DMS 273 treated with DMSO at 0.1 percent for 48 hours (cell line): ENCODE data around the gene APOA4.

ENCODE experiments used
- DNase-seq: peaks from one replicate; lab custom pipeline; 2025; lab: John Stamatoyannopoulos, UW

Gene APOA4

DNA sequence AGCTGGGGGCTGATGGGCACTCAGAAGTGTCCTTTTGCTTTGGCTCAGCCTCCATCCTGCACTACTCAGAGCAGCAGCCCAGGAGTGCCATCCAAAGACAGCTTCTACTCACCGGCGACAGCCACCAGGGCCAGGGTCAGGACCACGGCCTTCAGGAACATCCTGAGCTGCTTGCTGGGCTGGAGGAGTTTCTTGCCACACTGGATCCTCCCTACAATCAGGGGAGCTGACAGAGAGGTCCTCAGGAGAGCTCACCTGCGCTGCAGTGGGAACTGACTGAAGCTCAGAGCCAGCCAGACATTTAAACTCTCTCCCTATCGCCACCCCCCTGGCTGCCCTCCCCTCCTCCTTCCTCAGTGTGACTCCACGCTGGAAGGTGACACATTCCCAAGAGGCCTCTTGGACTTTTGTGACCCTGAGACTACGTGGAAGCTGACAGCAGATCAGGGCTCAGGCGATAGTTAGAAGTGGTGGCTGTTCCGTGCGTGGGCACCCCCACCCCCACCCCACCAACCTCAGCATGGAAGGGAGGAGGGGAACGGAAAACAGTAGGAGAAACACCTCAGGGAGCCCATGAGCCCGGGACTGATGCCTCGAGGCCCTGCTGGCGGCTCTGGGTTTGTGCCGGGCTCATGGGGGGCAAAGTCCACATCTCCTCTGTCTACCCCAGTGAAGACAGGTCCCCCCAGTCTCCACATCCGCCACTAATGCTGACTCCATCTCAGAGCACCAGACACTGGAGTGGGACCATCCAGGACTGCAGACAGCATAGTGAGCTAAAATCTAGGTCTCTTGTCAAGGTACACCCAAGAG is at the start of gene APOA4:
APOA4 (minus strand) TSS at position 274 of the 813 bp plus-strand sequence; CDS start at position 161, 113 bp downstream.
- no peak for DNase-seq

DNA sequence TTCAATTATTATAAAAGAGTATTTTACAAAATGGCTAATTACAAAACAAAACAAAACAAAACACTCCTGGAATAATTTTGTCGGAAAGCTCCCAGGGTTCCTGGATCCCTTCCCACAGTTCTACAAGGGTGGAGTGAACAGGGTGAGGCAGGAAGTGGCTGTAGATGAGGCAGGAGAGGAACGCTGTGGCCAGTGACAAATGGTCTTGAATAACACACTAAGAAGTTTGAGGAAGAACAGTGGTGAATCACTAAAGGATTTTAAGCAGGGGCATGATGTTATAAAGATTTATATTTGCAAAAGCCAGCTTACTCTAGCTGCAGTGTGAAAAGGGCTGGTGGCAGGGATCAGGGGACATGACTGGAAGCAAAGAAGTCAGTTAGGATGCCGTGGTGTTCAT is 48.1 kb upstream of the APOA4 start:
- no peak for DNase-seq

DNA sequence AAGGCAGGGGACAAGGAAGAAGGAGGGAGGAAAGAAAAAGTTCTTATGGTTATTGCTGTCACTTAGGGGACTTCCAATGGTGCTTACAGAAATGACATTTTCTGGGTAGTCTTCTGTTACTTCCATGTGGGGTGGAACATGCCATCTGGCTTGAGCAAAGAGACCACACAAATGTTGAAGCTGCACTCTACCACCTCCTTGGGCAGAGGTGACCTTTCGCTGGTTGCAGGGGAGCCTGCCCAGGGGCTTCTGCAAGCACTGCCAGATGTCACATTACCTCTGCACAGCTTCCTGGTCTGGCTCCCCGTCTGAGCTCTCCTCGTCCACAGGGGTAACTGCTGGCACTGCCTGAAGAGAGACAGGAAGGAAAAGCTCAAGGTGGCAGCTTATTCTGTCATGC is 47.0 kb upstream of the APOA4 start:
- DNase-seq, result no peak

DNA sequence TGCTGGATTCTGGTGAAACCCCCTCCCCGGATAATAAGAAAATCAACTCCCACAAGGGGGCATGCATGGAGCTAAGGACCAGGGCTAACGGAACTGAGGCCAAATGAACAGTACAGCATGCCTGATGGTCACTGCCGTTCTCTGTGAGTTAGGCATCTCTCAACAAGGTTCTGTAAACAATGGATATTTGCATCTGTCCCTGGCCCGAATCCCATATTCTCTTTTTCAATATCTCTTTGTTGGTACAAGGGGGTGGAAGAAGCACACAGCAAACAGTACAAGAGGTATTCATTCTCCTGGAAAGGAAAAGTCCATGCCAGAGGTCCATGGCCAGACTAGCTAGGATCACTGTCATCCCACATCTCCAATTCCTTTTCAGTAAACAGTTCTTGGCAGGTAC is 46.5 kb upstream of the APOA4 start:
- DNase-seq, result no peak

DNA sequence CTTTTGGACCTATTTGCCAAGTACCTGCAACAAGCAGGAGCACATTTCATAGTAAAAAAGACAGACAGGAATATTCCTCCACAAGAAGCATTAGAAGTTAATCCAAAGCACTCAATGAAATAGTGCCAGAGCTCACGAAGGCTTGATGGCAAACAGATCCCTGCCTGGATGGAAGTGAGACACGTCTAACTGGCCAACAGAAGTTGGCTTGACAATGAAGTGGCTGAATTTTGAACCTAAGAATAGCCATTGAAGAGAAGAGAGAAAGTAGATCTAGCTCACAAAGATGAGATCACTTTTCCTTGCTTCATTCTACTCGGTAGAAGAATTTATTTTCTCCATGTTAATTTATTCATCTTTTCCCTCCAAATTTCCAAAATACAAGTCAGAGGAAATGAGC is 45.0 kb upstream of the APOA4 start:
- DNase-seq, result no peak

DNA sequence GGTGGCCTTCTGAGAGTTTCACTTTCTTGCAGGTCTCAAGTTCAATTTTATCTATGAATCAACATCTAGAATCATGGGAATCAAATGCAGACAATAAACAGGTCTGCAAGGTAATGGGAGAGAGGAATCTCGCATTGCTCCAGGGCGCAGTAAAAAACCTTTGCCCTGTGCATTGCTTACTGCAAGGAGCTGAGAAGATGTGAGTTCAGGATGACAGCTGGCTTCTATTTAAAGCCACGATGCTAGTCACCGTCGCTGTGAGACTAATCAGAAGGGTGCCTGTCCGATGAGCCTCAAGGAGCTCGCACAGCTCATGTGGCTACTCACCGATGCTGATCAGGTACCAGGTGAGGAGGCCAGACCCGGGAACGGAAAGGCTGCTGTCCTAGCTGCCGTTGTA is 44.5 kb upstream of the APOA4 start:
- DNase-seq, result no peak

- no peak for DNase-seq
These were observed 43.8 kb upstream of the APOA4 start for GRCh38 chr11:116866804-116867455.

DNA sequence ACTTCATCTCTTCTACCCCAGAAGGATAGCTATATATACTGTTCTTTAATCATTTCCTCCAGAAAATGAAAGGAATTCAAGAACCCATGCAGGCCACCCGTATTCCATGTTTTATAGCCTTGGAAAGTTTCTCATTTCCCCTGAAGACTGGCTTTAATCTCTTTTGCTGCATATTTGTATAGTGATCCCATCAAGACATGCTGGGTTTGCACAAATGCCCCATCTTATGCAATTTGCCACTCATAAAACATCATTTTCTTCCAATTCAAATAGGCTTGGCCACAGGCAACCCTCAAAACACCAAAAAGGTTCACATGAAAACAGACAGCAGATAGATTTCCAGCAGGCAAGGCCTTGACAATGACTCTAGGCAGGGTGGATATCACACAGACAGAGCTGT is 42.6 kb upstream of the APOA4 start:
- DNase-seq, result no peak

- DNase-seq, result no peak
These were observed 41.4 kb upstream of the APOA4 start for GRCh38 chr11:116864531-116864930.

GRCh38 chr11:116862951-116863350 is 39.8 kb upstream of the APOA4 start:
- no peak for DNase-seq

DNA sequence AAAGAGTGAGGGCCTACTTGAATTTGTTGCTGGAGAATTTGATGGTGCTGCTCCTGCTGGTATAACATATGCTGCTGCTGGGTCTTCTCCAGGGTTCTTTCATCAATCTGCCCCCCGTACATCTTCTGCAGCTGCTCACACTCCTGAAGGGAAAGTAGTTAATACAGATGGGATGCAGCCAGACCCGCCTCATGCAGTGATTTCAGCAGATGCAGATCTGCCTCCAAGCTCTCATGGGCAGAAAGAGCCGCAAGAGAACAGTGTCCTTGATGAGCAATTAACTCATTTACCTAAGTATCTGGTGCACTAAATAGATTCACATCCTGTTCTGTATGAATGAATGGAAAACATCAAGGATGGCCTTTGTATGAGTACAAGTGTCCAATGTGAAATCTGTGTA is 39.1 kb upstream of the APOA4 start:
- peak; percentile 46 for DNase-seq

DNA sequence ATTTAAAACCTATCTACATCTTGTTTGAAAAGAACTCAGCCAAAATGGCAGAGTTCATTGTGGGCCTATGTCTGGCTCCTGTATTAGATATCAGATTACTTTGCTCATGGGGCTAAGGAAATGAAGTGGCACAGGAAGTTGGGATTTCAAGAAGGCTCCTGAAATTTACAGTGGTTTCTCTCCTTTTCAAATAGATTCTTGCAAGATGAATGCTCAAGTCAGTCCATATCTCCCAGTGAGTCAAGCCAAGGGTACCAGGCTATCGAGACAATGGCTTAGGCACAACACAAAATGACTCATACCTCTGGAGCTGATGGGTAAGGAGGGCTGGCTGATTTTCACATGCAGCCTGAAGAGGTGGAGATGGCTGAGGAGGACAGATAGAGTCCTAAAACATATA is 38.4 kb upstream of the APOA4 start:
- no peak for DNase-seq

- no peak for DNase-seq
These were observed 37.2 kb upstream of the APOA4 start for GRCh38 chr11:116860303-116860702.

DNA sequence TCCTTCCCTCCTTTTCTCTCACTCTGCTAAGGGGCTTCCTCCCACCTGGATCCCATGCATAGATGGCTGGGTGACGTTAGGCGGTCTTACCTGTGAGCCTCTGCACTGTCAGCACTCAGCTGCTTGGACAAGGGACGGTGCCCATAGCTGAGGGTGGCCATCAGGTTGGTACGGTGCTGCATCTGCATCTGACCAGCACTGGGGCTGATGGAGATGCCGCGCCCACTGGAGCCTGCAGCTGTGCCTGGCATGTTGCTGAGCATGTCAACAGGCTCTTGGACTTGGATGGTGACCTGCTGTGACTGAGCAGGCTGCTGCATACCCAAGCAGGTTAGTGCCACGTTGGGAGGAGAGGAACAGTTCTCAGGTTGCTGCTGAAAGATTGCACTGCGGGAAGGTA is 36.1 kb upstream of the APOA4 start:
- no peak for DNase-seq

DNA sequence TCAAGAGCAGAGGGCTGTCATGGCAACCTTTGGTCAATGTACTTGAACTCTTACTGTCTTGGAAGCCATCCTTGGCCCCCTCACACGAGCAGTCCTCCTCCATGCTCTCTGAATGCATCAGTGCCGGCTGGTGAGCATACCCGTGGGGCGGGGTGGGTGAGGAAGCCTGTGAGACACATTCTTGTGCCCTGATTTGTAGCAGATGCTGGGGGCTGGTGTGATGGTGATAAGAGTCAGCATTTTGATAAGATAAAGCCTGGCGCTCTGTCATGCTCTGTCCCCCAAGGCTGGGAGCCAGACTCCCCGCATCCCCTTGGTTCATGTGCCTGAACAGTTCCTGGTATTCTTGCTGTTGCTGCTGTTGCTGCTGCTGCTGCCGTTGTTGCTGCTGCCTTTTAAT is 34.8 kb upstream of the APOA4 start:
- no peak for DNase-seq

DNA sequence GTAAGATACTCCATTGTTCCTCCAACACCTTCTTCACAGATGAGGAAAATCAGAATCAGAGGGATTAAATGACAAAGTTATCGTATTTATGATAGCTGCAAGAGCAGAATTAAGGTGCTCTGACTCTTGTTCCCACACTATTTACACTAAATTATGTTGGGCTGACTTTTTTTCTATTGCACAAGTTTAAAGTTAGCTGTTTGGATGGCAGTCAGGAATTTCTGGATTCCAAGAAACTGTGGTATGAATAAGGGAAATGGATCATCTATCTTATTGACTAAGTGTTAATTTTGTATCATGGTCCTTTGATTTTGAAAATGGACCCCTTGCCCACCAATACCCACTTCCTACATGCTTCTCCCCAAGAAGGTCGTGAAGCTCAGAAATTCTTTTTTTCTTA is 34.2 kb upstream of the APOA4 start:
- DNase-seq, result no peak

- no peak for DNase-seq
These were observed 33.3 kb upstream of the APOA4 start for GRCh38 chr11:116856423-116856822.

- no peak for DNase-seq
These were observed 32.3 kb upstream of the APOA4 start for GRCh38 chr11:116855413-116855812.

DNA sequence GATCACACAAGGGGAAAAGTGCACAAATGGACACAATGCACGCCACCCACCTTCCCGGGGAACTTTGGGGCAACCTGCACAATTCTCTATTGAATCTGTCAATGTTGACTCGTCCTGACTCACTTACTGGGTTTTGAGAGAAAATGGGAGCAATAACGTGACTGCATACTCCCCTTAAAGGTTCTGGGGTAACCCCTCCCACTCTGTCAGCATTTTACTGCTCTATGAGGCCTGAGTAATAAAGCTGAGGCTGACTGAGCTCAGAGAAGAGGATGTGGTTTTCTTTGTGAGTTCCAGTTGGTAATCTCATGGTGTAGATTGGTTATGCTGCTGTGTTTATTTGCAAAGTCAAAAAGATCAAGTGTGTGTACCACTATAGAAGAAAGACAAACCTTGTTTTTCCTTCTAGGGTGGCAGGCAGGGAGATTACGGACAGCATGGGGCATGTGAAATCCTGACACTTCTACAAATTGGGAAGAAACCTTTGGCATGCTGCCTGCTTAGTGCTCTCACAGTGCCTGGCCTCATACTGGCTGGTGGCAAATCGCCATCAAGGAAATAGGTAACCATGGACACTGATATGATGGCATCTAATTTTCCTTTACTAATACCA is 30.5 kb upstream of the APOA4 start:
- DNase-seq, result no peak

DNA sequence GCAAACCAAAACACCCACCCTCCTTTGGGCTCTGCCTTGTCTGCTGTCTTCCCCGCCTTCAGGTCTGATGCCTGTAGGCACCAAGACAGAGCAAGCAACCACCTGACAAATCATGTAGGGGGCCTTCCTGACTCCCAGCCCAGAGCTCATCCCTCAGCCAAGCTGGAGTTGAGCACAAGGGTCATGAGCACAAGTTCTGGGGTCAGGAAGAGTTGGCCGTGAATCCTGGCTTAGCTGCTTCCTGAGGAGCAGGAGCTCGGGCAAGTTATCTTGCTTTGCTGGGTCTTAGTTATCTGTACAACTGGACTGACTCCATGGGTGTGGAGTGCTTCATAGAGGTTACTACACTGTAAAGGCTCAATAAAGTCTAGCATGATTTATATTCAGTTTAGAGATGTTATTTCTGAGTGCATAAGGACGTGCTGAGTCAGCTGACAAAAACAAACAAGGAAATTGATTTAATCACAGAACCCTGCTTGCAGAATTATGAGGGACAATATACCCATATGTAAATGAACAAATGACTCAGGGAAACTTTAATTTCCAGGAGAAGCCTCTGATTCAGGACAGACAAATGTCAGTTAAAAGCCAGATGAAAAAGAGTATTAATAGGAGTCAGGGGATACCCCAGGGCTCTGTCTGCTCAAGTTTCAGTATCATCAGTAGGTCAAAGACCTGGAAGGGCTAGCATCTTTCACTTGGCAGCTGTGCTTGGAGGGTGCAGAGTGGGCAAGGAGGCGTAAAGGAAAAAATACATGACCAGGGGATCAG is 29.3 kb upstream of the APOA4 start:
- no peak for DNase-seq

- DNase-seq, result no peak
These were observed 28.5 kb upstream of the APOA4 start for GRCh38 chr11:116851626-116852025.

- DNase-seq, result no peak
These were observed 26.4 kb upstream of the APOA4 start for GRCh38 chr11:116849486-116849885.

DNA sequence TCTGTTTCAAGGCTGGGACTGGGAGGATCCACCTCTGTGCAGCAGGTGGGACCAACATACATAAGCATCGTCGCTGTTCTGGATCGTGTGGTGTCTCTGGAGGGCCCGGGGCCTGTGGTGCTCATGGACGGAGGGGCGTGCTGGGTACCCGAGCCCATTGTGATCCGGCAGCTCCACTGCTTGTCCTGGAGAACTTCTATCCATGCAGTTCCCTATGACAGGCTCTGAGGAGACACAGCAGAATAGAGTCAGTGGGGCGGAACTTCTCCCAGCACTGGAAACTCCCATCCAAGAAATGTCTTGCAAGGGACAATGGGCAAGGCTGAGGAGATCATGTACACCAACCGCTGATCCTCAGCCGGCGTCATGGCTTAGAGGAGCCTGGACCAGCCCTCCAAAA is 26.0 kb upstream of the APOA4 start:
- DNase-seq, result no peak
